SK-N-SH (cell line): ENCODE measurements around the gene FBXW11. TPM values are rescaled to one million over a fixed set of nuclear protein-coding genes. Genes with fewer than 3 reads are reported as not detected.

Source experiments
- CTCF ChIA-PET: fragments of 300-600, 350-600 bp; formaldehyde crosslinking; extraction: SDS; loops from one replicate; lab custom pipeline; 2021; lab: Yijun Ruan, JAX
- POLR2A ChIA-PET: fragments of 350-600 bp; sonication (Branson Sonifier 250); formaldehyde crosslinking; extraction: SDS; loops from one replicate; lab custom pipeline; 2020; ENCODE audit warnings: antibody characterized with exemption, inconsistent platforms; lab: Yijun Ruan, JAX
- DNase-seq: peaks from one replicate; pipeline ENCODE4 v3.0.0; 2012
- H2AFZ ChIP-seq: fragments of 200-600 bp; sonication (generic); 2 replicates; pipeline ENCODE4 v1.8.1; 2016; ENCODE audit warnings: antibody characterized with exemption, mild to moderate bottlenecking, low read depth
- H3F3A ChIP-seq: fragments of 200-600 bp; sonication (generic); replicated peaks from 2 replicates; pipeline ENCODE3; 2016; ENCODE audit warnings: antibody characterized with exemption, mild to moderate bottlenecking; ENCODE audit not compliant: insufficient read depth
- H3K27ac ChIP-seq, 2 experiments: fragments of 200-500 bp in 1 of 2; fragments of 200-600 bp in 1 of 2; sonication (Bioruptor generic) in 1 of 2; sonication (generic), shearing (Covaris generic) in 1 of 2; 2 replicates each; pipeline versions ENCODE4 v1.5.1 to v1.6.1; 2014 to 2016; ENCODE audit warnings: low read depth in 2 of 2, inconsistent platforms in 1 of 2, low read length in 1 of 2, mild to moderate bottlenecking in 1 of 2, mixed read lengths in 1 of 2
- H3K27me3 ChIP-seq: fragments of 200-600 bp; sonication (generic), shearing (Covaris generic); 2 replicates; pipeline ENCODE4 v1.6.1; 2016; ENCODE audit warnings: mixed run types; ENCODE audit not compliant: insufficient read depth
- H3K36me3 ChIP-seq, 2 experiments: fragments of 200-500 bp in 1 of 2; fragments of 200-600 bp in 1 of 2; sonication (Bioruptor generic) in 1 of 2; sonication (generic) in 1 of 2; replicated peaks in 1 of 2; 2 replicates each; pipeline versions ENCODE3 to v1.5.1; 2014 to 2016; ENCODE audit warnings: low read length in 1 of 2, mild to moderate bottlenecking in 1 of 2; ENCODE audit not compliant: insufficient read depth in 2 of 2, control insufficient read depth in 1 of 2
- H3K4me1 ChIP-seq, 2 experiments: fragments of 200-500 bp in 1 of 2; fragments of 200-600 bp in 1 of 2; sonication (Bioruptor generic) in 1 of 2; sonication (generic), shearing (Covaris generic) in 1 of 2; 2 replicates each; pipeline versions ENCODE4 v1.5.1 to v1.6.1; 2014 to 2016; ENCODE audit warnings: low read depth in 1 of 2, low read length in 1 of 2, mixed run types in 1 of 2; ENCODE audit not compliant: insufficient read depth in 2 of 2, control insufficient read depth in 1 of 2
- H3K4me2 ChIP-seq: fragments of 200-600 bp; sonication (generic), shearing (Covaris generic); 2 replicates; pipeline ENCODE4 v1.6.1; 2017; ENCODE audit warnings: mixed run types
- H3K4me3 ChIP-seq, 2 experiments: fragments of 200-500 bp in 1 of 2; fragments of 200-600 bp in 1 of 2; sonication (Bioruptor generic) in 1 of 2; sonication (generic), shearing (Covaris generic) in 1 of 2; 2 replicates each; pipeline versions ENCODE4 v1.5.1 to v1.8.1; 2014 to 2016; ENCODE audit warnings: low read depth in 2 of 2, inconsistent platforms in 1 of 2, low read length in 1 of 2, mild to moderate bottlenecking in 1 of 2, mixed read lengths in 1 of 2, moderate library complexity in 1 of 2
- H3K79me2 ChIP-seq: fragments of 200-600 bp; sonication (generic); 2 replicates; pipeline ENCODE4 v1.8.1; 2017; ENCODE audit warnings: mild to moderate bottlenecking; ENCODE audit not compliant: insufficient read depth
- H3K9ac ChIP-seq: fragments of 200-600 bp; sonication (generic); 2 replicates; pipeline ENCODE4 v1.6.1; 2017; ENCODE audit warnings: mixed run types
- H3K9me2 ChIP-seq: fragments of 200-600 bp; sonication (generic); 2 replicates; pipeline ENCODE4 v1.6.1; 2017; ENCODE audit warnings: mixed run types
- H3K9me3 ChIP-seq: fragments of 200-600 bp; sonication (generic); 2 replicates; pipeline ENCODE4 v1.6.1; 2017; ENCODE audit warnings: mixed run types, mild to moderate bottlenecking, moderate library complexity
- H4K20me1 ChIP-seq: fragments of 200-600 bp; sonication (generic); 2 replicates; pipeline ENCODE4 v1.6.1; 2017; ENCODE audit warnings: mild to moderate bottlenecking, mixed run types; ENCODE audit not compliant: insufficient read depth
- CTCF ChIP-seq: fragments of 200-600 bp; sonication (generic); IDR thresholded peaks from 2 replicates; pipeline ENCODE4 v1.6.1; 2017; ENCODE audit warnings: antibody characterized with exemption, mild to moderate bottlenecking, moderate library complexity
- EZH2phosphoT487 ChIP-seq: fragments of 200-600 bp; sonication (generic); IDR thresholded peaks from 2 replicates; pipeline ENCODE4 v1.6.1; 2017; ENCODE audit warnings: low read depth, mixed run types, mild to moderate bottlenecking, antibody characterized with exemption, moderate library complexity, borderline replicate concordance
- FOXM1 ChIP-seq: IDR thresholded peaks from 2 replicates; pipeline ENCODE4 v1.4.0; 2012; ENCODE audit warnings: low read depth, mild to moderate bottlenecking
- GABPA ChIP-seq: IDR thresholded peaks from 2 replicates; pipeline ENCODE4 v1.4.0; 2012; ENCODE audit warnings: low read depth, mild to moderate bottlenecking
- JUND ChIP-seq: IDR thresholded peaks from 2 replicates; pipeline ENCODE4 v1.4.0; 2012
- NFIC ChIP-seq: IDR thresholded peaks from 2 replicates; pipeline ENCODE4 v1.4.0; 2012; ENCODE audit warnings: borderline replicate concordance
- NRF1 ChIP-seq: IDR thresholded peaks from 2 replicates; pipeline ENCODE4 v1.6.1; 2012; ENCODE audit warnings: low read depth, mild to moderate bottlenecking, low read length
- RAD21 ChIP-seq: IDR thresholded peaks from 2 replicates; pipeline ENCODE4 v1.6.1; 2012; ENCODE audit warnings: mild to moderate bottlenecking, low read length
- RCOR1 ChIP-seq: fragments of 150-350 bp; IDR thresholded peaks from 2 replicates; pipeline ENCODE4 v1.6.1; 2017; ENCODE audit warnings: antibody characterized with exemption, low read length
- RXRA ChIP-seq: IDR thresholded peaks from 2 replicates; pipeline ENCODE4 v1.4.0; 2012; ENCODE audit warnings: low read depth, mild to moderate bottlenecking, borderline replicate concordance
- SIN3A ChIP-seq: IDR thresholded peaks from 2 replicates; pipeline ENCODE4 v1.6.1; 2012; ENCODE audit warnings: low read depth, mild to moderate bottlenecking, low read length, moderate library complexity, borderline replicate concordance
- TCF12 ChIP-seq: IDR thresholded peaks from 2 replicates; pipeline ENCODE4 v1.4.0; 2012
- USF2 ChIP-seq: fragments of 150-350 bp; IDR thresholded peaks from 2 replicates; pipeline ENCODE4 v1.6.1; 2017; ENCODE audit warnings: antibody characterized with exemption, low read length, low read depth, borderline replicate concordance
- YY1 ChIP-seq: IDR thresholded peaks from 2 replicates; pipeline ENCODE4 v1.4.0; 2012; ENCODE audit warnings: low read depth, mild to moderate bottlenecking
- ZBTB33 ChIP-seq: IDR thresholded peaks from 2 replicates; pipeline ENCODE4 v1.4.0; 2012; ENCODE audit warnings: low read depth, borderline replicate concordance
- WGBS: methylation state at CpG from one replicate; pipeline ENCODE4 v1.1.6; 2017; ENCODE audit warnings: low lambda C conversion rate; 5-methylcytosine and 5-hydroxymethylcytosine counted together
- polyA plus RNA-seq, 3 experiments: library from polyadenylated mRNA; depleted of rRNA; stranded (reverse); fragments of >200 nt; gene quantifications; 2 replicates each; pipeline ENCODE4 v1.2.3, GENCODE V29; 2012

FBXW11 gene
- polyA plus RNA-seq, 1 of the 3 experiments (the other 2 are of a cell fraction) = 37.5 TPM

- TF ChIP-seq NFIC (no peak), SIN3A (no peak), TCF12 (no peak)
Observed at GRCh38 chr5:171897231-171897630, 109.2 kb downstream of the FBXW11 start (continued).

GRCh38 chr5:171895081-171895480 lies 111.4 kb downstream of the FBXW11 start:
- Histone ChIP-seq H4K20me1 (peaks cover 41% of the 10 kb centered on the region), H3F3A (peaks cover 11% of the 10 kb centered on the region), H2AFZ (no peak overlapping the region), H3K4me2 (no peak overlapping the region)
- no peak for DNase-seq
- 81% methylated on average over 2 of the region's 2 CpGs for WGBS
- no peak for TF ChIP-seq SIN3A
- TF ChIP-seq RCOR1 = no peak
- TF ChIP-seq USF2 = no peak
- TF ChIP-seq RAD21 = no peak
- no peak for TF ChIP-seq YY1
- TF ChIP-seq NRF1 = no peak
- TF ChIP-seq CTCF = no peak
- no peak for TF ChIP-seq RXRA
- TF ChIP-seq EZH2phosphoT487 = no peak
- TF ChIP-seq JUND = no peak
- TF ChIP-seq GABPA = no peak
- TF ChIP-seq FOXM1 = no peak
- TF ChIP-seq ZBTB33 = no peak
- TF ChIP-seq, all 33 proteins: peak for 0
- CTCF ChIA-PET = no interaction called here
- peaks cover 34 to 35% of the 10 kb centered on the region in 2 experiments for H3K36me3 ChIP-seq
- peaks cover 10% of the 10 kb centered on the region; the same call in 1 of the 2 replicates for H3K79me2 ChIP-seq
- H3K9me2 ChIP-seq = no peaks in the 10 kb centered on the region
- POLR2A ChIA-PET = no interaction called here
- H3K27ac ChIP-seq = no peak overlapping the region
- H3K9me3 ChIP-seq = no peaks in the 10 kb centered on the region
- no peak overlapping the region for H3K4me3 ChIP-seq
- peaks cover 2 to 11% of the 10 kb centered on the region in 2 experiments; a peak in 3 of 4 replicates for H3K4me1 ChIP-seq
- H3K9ac ChIP-seq = no peak overlapping the region
- no peaks in the 10 kb centered on the region for H3K27me3 ChIP-seq
